Loucy (cell line): Measurements from ENCODE around the gene CADM4.

Experiments used
- H2AFZ ChIP-seq: fragments of 200-600 bp; sonication (generic); 2 replicates; pipeline ENCODE4 v1.6.0; 2016; ENCODE audit warnings: antibody characterized with exemption, mild to moderate bottlenecking, low read length, moderate library complexity
- H3F3A ChIP-seq: fragments of 200-600 bp; 2 replicates; pipeline ENCODE4 v1.6.0; 2016; ENCODE audit warnings: antibody characterized with exemption, low read depth, mild to moderate bottlenecking
- H3K27me3 ChIP-seq: fragments of 200-600 bp; sonication (generic); 2 replicates; pipeline ENCODE4 v1.6.1; 2014; ENCODE audit warnings: low read length, mild to moderate bottlenecking; ENCODE audit not compliant: insufficient read depth, poor library complexity, severe bottlenecking
- H3K36me3 ChIP-seq: fragments of 200-600 bp; sonication (generic); 2 replicates; pipeline ENCODE4 v1.6.1; 2016; ENCODE audit warnings: low read length; ENCODE audit not compliant: insufficient read depth
- H3K4me1 ChIP-seq: fragments of 200-600 bp; sonication (generic); 2 replicates; pipeline ENCODE4 v1.5.1; 2014; ENCODE audit warnings: low read length, mild to moderate bottlenecking; ENCODE audit not compliant: insufficient read depth, poor library complexity, severe bottlenecking
- H3K4me2 ChIP-seq: fragments of 200-600 bp; sonication (generic); 2 replicates; pipeline ENCODE4 v1.6.0; 2014; ENCODE audit warnings: antibody characterized with exemption, low read length, low read depth, mild to moderate bottlenecking; ENCODE audit not compliant: poor library complexity, severe bottlenecking
- H3K4me3 ChIP-seq: fragments of 200-600 bp; sonication (generic); 2 replicates; pipeline ENCODE4 v1.5.1; 2014; ENCODE audit warnings: low read length, mild to moderate bottlenecking, mixed read lengths; ENCODE audit not compliant: poor library complexity, severe bottlenecking
- H3K79me2 ChIP-seq: fragments of 200-600 bp; sonication (generic); 2 replicates; pipeline ENCODE4 v1.6.1; 2014; ENCODE audit warnings: low read length; ENCODE audit not compliant: insufficient read depth
- H3K9ac ChIP-seq: fragments of 200-600 bp; sonication (generic); 2 replicates; pipeline ENCODE4 v1.6.0; 2014; ENCODE audit warnings: mild to moderate bottlenecking, low read depth, low read length, moderate library complexity; ENCODE audit not compliant: poor library complexity, severe bottlenecking
- H3K9me2 ChIP-seq: fragments of 200-600 bp; sonication (generic); replicated peaks from 2 replicates; pipeline ENCODE4 v1.6.1; 2016; ENCODE audit warnings: low read depth, low read length, mixed read lengths
- H3K9me3 ChIP-seq: fragments of 200-600 bp; sonication (generic); 2 replicates; pipeline ENCODE4 v1.6.1; 2014; ENCODE audit warnings: mild to moderate bottlenecking, antibody characterized with exemption, low read length, low read depth; ENCODE audit not compliant: insufficient read depth
- H4K20me1 ChIP-seq: fragments of 200-600 bp; sonication (generic); 2 replicates; pipeline ENCODE4 v1.6.0; 2014; ENCODE audit warnings: antibody characterized with exemption, low read length, mild to moderate bottlenecking; ENCODE audit not compliant: insufficient read depth, poor library complexity, severe bottlenecking
- CTCF ChIP-seq: fragments of 200-600 bp; sonication (generic); conservative IDR thresholded peaks from 2 replicates; pipeline ENCODE4 v1.5.1; 2014; ENCODE audit warnings: mild to moderate bottlenecking, antibody characterized with exemption, low read length
- EZH2phosphoT487 ChIP-seq: fragments of 200-600 bp; IDR thresholded peaks from 2 replicates; pipeline ENCODE4 v1.6.1; 2018; ENCODE audit warnings: antibody characterized with exemption, mild to moderate bottlenecking, moderate library complexity, borderline replicate concordance

Gene CADM4

GRCh38 chr19:43578787-43579186, 60.9 kb downstream of the CADM4 start:
- Histone ChIP-seq H3K9ac (peak overlapping the region; percentile 99), H4K20me1 (no peaks in the 10 kb centered on the region), H3K4me1 (peaks cover 47% of the 10 kb centered on the region), H3K9me2 (no peaks in the 10 kb centered on the region), H3K4me3 (peak overlapping the region; percentile 22), H3K36me3 (no peaks in the 10 kb centered on the region), H2AFZ (no peak overlapping the region), H3F3A (no peaks in the 10 kb centered on the region), H3K79me2 (peaks cover 68% of the 10 kb centered on the region), H3K27me3 (no peaks in the 10 kb centered on the region), H3K9me3 (no peaks in the 10 kb centered on the region), H3K4me2 (peak overlapping the region; percentile 94)
- TF ChIP-seq EZH2phosphoT487: no peak
- TF ChIP-seq CTCF: no peak

GRCh38 chr19:43575955-43576878, 63.4 kb downstream of the CADM4 start:
- TF ChIP-seq CTCF (no peak), EZH2phosphoT487 (no peak)
- Histone ChIP-seq H3K9me3 (no peaks in the 10 kb centered on the region), H3K4me3 (peak overlapping the region; percentile 48), H3K27me3 (no peaks in the 10 kb centered on the region), H3K9me2 (no peaks in the 10 kb centered on the region), H2AFZ (no peak overlapping the region), H3F3A (no peaks in the 10 kb centered on the region), H3K4me1 (peaks cover 38% of the 10 kb centered on the region), H3K36me3 (no peaks in the 10 kb centered on the region), H4K20me1 (no peaks in the 10 kb centered on the region), H3K79me2 (peaks cover 61% of the 10 kb centered on the region), H3K4me2 (peak overlapping the region; percentile 61), H3K9ac (peak overlapping the region; percentile 28)

GRCh38 chr19:43575156-43575950, 64.3 kb downstream of the CADM4 start, which contains the start of the genes PINLYP and XRCC1:
PINLYP (plus strand) TSS chr19:43575801; CDS start chr19:43577192, 1,391 bp downstream.
XRCC1 (minus strand) TSS chr19:43575527; CDS start chr19:43575458, 69 bp downstream.
- Histone ChIP-seq H3K4me1 (peaks cover 37% of the 10 kb centered on the region), H3F3A (no peaks in the 10 kb centered on the region), H2AFZ (peak within 1 kb of the TSS; percentile 64), H3K36me3 (no peaks in the 10 kb centered on the region), H3K9me3 (no peaks in the 10 kb centered on the region), H3K9ac (peak within 1 kb of the TSS; percentile 98), H3K4me2 (peak within 1 kb of the TSS; percentile 100), H3K27me3 (no peaks in the 10 kb centered on the region), H3K4me3 (peak within 1 kb of the TSS; percentile 85), H3K79me2 (peaks cover 59% of the 10 kb centered on the region), H3K9me2 (no peaks in the 10 kb centered on the region), H4K20me1 (no peaks in the 10 kb centered on the region)
- TF ChIP-seq EZH2phosphoT487: no peak
- no peak for TF ChIP-seq CTCF
